ENCODE data around the gene TIMM10B. TPM values are rescaled to one million over a fixed set of nuclear protein-coding genes. Genes with fewer than 3 reads are reported as not detected.

Gene TIMM10B
- total RNA-seq: 10 to 100 TPM; 37.1 to 66.6 (median 51.7) TPM

- Histone ChIP-seq H3K9me3 (no peaks in the 10 kb centered on the region), H3K4me1 (peaks cover 0 to 37% (median 22%) of the 10 kb centered on the region in 4 donors), H3K27ac (peak within 1 kb of the TSS; percentile 90 to 96 (median 92)), H3K4me3 (peak within 1 kb of the TSS; percentile 68 to 91 (median 76)), H3K36me3 (peaks cover 0 to 76% (median 0%) of the 10 kb centered on the region in 3 donors), H3K27me3 (no peaks in the 10 kb centered on the region)
- peak; percentile 96 for DNase-seq (ENCODE audit: low spot score in 2 of 2)
- 0 to 2% methylated on average over 34 to 57 of the region's 66 CpGs for WGBS, 2 donors
- TF ChIP-seq, protein P1, sequence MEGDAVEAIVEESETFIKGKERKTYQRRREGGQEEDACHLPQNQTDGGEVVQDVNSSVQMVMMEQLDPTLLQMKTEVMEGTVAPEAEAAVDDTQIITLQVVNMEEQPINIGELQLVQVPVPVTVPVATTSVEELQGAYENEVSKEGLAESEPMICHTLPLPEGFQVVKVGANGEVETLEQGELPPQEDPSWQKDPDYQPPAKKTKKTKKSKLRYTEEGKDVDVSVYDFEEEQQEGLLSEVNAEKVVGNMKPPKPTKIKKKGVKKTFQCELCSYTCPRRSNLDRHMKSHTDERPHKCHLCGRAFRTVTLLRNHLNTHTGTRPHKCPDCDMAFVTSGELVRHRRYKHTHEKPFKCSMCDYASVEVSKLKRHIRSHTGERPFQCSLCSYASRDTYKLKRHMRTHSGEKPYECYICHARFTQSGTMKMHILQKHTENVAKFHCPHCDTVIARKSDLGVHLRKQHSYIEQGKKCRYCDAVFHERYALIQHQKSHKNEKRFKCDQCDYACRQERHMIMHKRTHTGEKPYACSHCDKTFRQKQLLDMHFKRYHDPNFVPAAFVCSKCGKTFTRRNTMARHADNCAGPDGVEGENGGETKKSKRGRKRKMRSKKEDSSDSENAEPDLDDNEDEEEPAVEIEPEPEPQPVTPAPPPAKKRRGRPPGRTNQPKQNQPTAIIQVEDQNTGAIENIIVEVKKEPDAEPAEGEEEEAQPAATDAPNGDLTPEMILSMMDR (IDR thresholded peaks at IDR 0.05): peak in 1 of 5 experiments; percentile 32
- peak; percentile 89 to 95 for TF ChIP-seq POLR2A (IDR thresholded peaks at IDR 0.05)
- TF ChIP-seq EP300 (IDR thresholded peaks at IDR 0.05): peak; percentile 95 to 98
Measured at GRCh38 chr11:6481012-6481923, at the start of gene TIMM10B, which contains the start of gene ARFIP2. TSS of gene TIMM10B (plus strand) at chr11:6481501. CDS start at chr11:6481517, 16 bp downstream. TSS of gene ARFIP2 (minus strand) at chr11:6481331. CDS start at chr11:6480421, 910 bp downstream.

DNA sequence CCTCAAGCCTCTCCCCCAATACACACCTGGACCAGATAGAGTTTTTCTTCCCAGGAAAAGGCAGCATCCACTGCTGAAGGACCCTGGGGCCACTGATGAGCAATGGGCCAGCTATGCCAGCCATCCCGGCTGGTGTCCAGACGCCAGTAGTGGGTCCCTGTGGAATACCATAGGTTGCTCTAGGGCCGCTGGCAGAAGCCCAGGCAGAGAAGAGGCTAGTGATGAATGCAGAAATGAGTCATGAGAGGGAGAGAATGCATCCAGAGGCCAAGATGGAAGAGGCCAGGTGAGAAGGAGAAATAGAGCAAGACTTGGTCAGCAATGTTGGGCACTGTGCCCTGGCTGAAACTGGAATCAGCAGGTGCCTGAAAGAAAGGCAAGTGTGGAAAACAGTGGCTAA lies 49.4 kb upstream of the TIMM10B start:
- no peak overlapping the region for H3K4me3 ChIP-seq
- H3K36me3 ChIP-seq: peaks cover 0 to 6% (median 0%) of the 10 kb centered on the region in 3 donors
- no peak for DNase-seq (ENCODE audit: low spot score in 2 of 2)
- TF ChIP-seq EP300 (IDR thresholded peaks at IDR 0.05) (no peak), POLR2A (IDR thresholded peaks at IDR 0.05) (no peak)
- TF ChIP-seq, protein P1 (IDR thresholded peaks at IDR 0.05): no peak
- H3K27me3 ChIP-seq: no peaks in the 10 kb centered on the region
- H3K9me3 ChIP-seq: no peaks in the 10 kb centered on the region
- H3K27ac ChIP-seq: no peak overlapping the region
- WGBS, 2 donors: 79 to 95% methylated on average over 3 of the region's 3 CpGs
- H3K4me1 ChIP-seq: no peaks in the 10 kb centered on the region

GRCh38 chr11:6433998-6434660 lies 47.2 kb upstream of the TIMM10B start:
- no peak for DNase-seq (ENCODE audit: low spot score in 2 of 2)
- H3K4me3 ChIP-seq: no peak overlapping the region
- TF ChIP-seq POLR2A (IDR thresholded peaks at IDR 0.05) (no peak), EP300 (IDR thresholded peaks at IDR 0.05) (no peak)
- TF ChIP-seq, protein P1 (IDR thresholded peaks at IDR 0.05): no peak
- H3K9me3 ChIP-seq: no peaks in the 10 kb centered on the region
- no peak overlapping the region for H3K27ac ChIP-seq
- WGBS, 2 donors: 74 to 80% methylated on average over 5 of the region's 5 CpGs
- peaks cover 0 to 6% (median 0%) of the 10 kb centered on the region in 3 donors for H3K36me3 ChIP-seq
- H3K4me1 ChIP-seq: no peaks in the 10 kb centered on the region
- no peaks in the 10 kb centered on the region for H3K27me3 ChIP-seq

- Histone ChIP-seq H3K36me3 (no peaks in the 10 kb centered on the region), H3K4me1 (no peaks in the 10 kb centered on the region), H3K9me3 (no peaks in the 10 kb centered on the region), H3K4me3 (no peak overlapping the region), H3K27me3 (no peaks in the 10 kb centered on the region), H3K27ac (no peak overlapping the region)
- TF ChIP-seq EP300 (IDR thresholded peaks at IDR 0.05) (no peak), POLR2A (IDR thresholded peaks at IDR 0.05) (no peak)
- TF ChIP-seq, protein P1 (IDR thresholded peaks at IDR 0.05): no peak
- WGBS, 2 donors: 93 to 95% methylated on average over 12 of the region's 12 CpGs
- no peak for DNase-seq (ENCODE audit: low spot score in 2 of 2)
Measured at GRCh38 chr11:6437423-6437822, 43.9 kb upstream of the TIMM10B start.
